Epithelial cell of proximal tubule (primary cell): Measurements from ENCODE around the gene TRIM62. TPM values are rescaled to one million over a fixed set of nuclear protein-coding genes. Genes with fewer than 3 reads are reported as not detected.

Source experiments
- DNase-seq: peaks from one replicate; pipeline ENCODE4 v3.0.0-alpha.2; 2011; ENCODE audit warnings: low read depth
- H3K4me3 ChIP-seq: 2 replicates; pipeline ENCODE4 v1.5.1; 2011; ENCODE audit warnings: low read depth, mild to moderate bottlenecking, low read length
- CTCF ChIP-seq: conservative IDR thresholded peaks from 2 replicates; pipeline ENCODE4 v1.5.1; 2012; ENCODE audit warnings: low read depth, mild to moderate bottlenecking, low read length
- total RNA-seq: library from RNA; depleted of rRNA; stranded (reverse); fragments of >200 nt; gene quantifications from 2 replicates; pipeline ENCODE4 v1.2.3, GENCODE V29; 2015

TRIM62 gene
- total RNA-seq, 1 donor from 2014 or later: 1.4 TPM

GRCh38 chr1:33190701-33191100 lies 8.9 kb upstream of the TRIM62 start:
- TF ChIP-seq CTCF: no peak
- no peak for DNase-seq

GRCh38 chr1:33188572-33189275 lies 6.9 kb upstream of the TRIM62 start:
- no peak for TF ChIP-seq CTCF
- DNase-seq: no peak

More at GRCh38 chr1:33190701-33191100, 8.9 kb upstream of the TRIM62 start:
- no peak overlapping the region for H3K4me3 ChIP-seq

GRCh38 chr1:33186936-33187335 lies 5.1 kb upstream of the TRIM62 start:
- DNase-seq: no peak
- H3K4me3 ChIP-seq: no peak overlapping the region
- no peak for TF ChIP-seq CTCF

More at GRCh38 chr1:33188572-33189275, 6.9 kb upstream of the TRIM62 start:
- H3K4me3 ChIP-seq: no peak overlapping the region

- no peak for TF ChIP-seq CTCF
- H3K4me3 ChIP-seq: no peak overlapping the region
- DNase-seq: no peak
These were observed 3.7 kb upstream of the TRIM62 start for GRCh38 chr1:33185541-33185940.

- DNase-seq: no peak
- TF ChIP-seq CTCF: no peak
- no peak overlapping the region for H3K4me3 ChIP-seq
These were observed 1.5 kb upstream of the TRIM62 start for GRCh38 chr1:33183306-33183705.

GRCh38 chr1:33182896-33183295 lies 1.1 kb upstream of the TRIM62 start:
- DNase-seq: no peak

More at GRCh38 chr1:33182896-33183295, 1.1 kb upstream of the TRIM62 start:
- no peak for TF ChIP-seq CTCF
- H3K4me3 ChIP-seq: no peak overlapping the region
